Measurements from ENCODE around the gene CDH2.

- TF ChIP-seq CTCF (conservative IDR thresholded peaks at IDR 0.05 in 1 of 2, IDR thresholded peaks at IDR 0.05 in 1 of 2; ENCODE audit: extremely low read depth in 1 of 2, insufficient read depth in 1 of 2, low read depth in 1 of 2, low read length in 2 of 2) (no peak), EZH2 (IDR thresholded peaks at IDR 0.05; ENCODE audit: borderline replicate concordance, low read length) (no peak)
Observed at GRCh38 chr18:28174181-28174905, 2.6 kb downstream of the CDH2 start.
